ENCODE results near the gene SBSN. TPM values are rescaled to one million over a fixed set of nuclear protein-coding genes. Genes with fewer than 3 reads are reported as not detected.

Gene SBSN
- total RNA-seq, 1 donor from 2014 or later = not detected

DNA sequence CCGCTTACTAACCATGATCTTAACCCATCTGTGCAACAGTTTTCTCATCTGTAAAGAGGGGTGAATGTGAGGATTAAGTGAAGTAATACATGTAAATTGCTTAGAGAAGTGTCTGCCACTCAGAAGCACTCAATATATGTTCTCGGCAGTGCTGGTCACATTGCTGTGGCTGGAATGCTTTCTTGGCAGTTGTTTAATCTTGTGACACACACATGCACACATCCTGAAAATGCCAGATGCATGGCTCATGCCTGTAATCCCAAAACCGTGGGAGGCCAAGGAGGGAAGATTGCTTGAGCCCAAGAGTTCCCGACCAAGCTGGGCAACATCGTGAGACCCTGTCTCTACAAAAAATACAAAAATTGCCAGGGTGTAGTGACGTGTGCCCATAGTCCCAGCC is 9.8 kb downstream of the SBSN start:
- DNase-seq (ENCODE audit: low read depth) = peak; percentile 44
- TF ChIP-seq, protein P1, sequence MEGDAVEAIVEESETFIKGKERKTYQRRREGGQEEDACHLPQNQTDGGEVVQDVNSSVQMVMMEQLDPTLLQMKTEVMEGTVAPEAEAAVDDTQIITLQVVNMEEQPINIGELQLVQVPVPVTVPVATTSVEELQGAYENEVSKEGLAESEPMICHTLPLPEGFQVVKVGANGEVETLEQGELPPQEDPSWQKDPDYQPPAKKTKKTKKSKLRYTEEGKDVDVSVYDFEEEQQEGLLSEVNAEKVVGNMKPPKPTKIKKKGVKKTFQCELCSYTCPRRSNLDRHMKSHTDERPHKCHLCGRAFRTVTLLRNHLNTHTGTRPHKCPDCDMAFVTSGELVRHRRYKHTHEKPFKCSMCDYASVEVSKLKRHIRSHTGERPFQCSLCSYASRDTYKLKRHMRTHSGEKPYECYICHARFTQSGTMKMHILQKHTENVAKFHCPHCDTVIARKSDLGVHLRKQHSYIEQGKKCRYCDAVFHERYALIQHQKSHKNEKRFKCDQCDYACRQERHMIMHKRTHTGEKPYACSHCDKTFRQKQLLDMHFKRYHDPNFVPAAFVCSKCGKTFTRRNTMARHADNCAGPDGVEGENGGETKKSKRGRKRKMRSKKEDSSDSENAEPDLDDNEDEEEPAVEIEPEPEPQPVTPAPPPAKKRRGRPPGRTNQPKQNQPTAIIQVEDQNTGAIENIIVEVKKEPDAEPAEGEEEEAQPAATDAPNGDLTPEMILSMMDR (conservative IDR thresholded peaks at IDR 0.05; ENCODE audit: low read depth, low read length) = no peak
- no peak overlapping the region for H3K4me3 ChIP-seq (ENCODE audit: low read depth, low read length)

DNA sequence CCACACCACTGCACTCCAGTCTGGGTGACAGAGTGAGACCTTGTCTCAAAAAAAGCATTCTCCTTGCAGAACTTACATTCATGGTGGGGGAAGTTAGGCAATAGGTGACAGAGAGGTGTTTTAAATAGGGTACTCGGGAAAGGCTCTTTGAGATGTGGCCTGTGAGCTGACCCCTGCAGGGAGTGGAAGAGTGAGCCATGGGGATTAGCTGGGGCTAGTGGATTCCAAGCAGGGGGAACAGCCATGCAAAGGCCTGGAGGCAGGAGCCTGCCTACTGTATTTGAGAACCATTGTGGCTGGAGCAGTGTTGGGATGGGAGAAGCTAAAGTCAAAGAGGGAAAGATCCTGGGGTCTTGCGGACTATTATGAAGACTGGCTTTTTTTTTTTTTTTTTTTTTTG is 10.8 kb downstream of the SBSN start:
- DNase-seq (ENCODE audit: low read depth) = no peak

DNA sequence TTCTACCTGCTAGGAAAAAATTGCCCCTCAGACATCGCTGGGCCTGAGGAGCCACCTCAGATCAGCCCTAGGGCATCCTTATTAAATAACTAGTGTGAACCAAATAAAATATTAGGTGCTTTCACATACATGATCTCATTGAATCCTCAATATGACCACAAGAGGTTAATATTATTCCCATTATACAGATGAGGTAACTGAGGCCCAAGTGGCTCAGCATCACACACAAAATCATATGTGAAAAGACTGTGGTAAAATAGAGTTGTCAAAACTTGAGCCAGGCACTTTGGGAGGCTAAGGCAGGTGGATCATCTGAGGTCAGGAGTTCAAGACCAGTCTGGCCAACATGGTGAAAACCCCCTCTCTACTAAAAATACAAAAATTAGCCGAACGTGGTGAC is 11.8 kb downstream of the SBSN start:
- DNase-seq (ENCODE audit: low read depth) = no peak
- H3K4me3 ChIP-seq (ENCODE audit: low read depth, low read length) = no peak overlapping the region
- TF ChIP-seq, protein P1 (conservative IDR thresholded peaks at IDR 0.05; ENCODE audit: low read depth, low read length) = no peak

More for the DNA sequence above, 10.8 kb downstream of the SBSN start:
- no peak overlapping the region for H3K4me3 ChIP-seq (ENCODE audit: low read depth, low read length)
- TF ChIP-seq, protein P1 (conservative IDR thresholded peaks at IDR 0.05; ENCODE audit: low read depth, low read length) = no peak

DNA sequence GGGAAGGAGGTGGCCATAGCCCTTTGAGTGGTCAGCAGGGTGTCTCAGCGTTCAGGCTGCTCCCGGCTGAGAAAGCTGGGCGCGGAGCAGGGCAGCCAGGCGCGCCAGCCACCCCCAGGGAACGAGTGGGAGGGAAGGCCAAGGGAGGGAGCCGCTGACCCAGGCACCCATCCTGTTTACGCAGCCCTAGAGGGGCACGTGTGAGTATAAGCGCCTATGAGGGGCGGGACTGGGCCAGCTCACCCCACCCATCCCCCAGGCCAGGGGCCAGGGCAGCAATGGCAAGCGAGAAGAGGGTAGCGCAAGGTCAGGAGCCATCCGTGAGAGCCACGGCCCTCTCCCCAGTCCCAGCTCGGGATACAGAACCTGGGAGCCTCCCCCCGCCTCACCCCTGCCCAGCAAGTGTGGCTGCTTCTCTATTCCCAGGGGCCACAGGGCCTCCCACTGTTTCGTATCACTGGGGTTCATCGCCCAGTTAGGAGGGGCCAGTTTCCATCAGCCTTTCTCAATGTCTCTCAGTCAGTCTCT is 13.8 kb downstream of the SBSN start:
- DNase-seq (ENCODE audit: low read depth) = no peak
- TF ChIP-seq, protein P1 (conservative IDR thresholded peaks at IDR 0.05; ENCODE audit: low read depth, low read length) = no peak

DNA sequence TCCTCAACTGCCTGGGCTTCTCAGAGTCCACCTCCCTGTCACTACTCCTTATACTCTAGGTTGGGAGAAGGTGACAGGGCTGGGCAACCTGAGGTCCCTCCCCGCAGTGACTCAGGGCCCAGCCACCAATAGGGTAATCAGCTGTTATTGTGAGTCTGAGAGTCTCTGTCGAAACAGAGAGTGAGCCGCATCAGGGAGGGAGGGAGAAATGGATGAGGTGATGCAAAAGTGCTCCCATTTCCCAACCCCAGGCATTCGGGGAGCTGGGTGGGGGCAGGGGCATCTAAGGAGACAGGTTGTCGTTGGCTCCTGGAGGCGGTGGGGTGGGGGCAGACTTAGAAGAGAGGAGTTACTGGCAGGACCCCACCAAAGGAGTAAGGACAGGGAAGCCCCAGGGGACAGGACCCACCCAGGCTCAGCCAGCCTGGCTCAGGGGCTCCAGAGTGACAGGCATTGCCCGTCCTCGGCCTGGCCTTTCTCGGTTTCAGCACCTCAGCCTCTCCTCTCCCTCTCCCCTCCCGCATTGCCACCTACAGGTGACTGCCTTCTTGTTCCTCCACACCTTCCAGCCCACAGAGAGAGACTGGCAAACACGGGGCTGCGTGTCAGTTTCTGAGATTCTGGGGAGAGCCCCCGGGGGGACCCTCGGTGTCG is 14.4 kb downstream of the SBSN start, which contains the start of gene DMKN:
DMKN (minus strand) TSS at position 22 of the 654 bp plus-strand sequence. CDS start 174 bp downstream, outside the sequence.
- DNase-seq (ENCODE audit: low read depth) = no peak
- no peak within 1 kb of the TSS for H3K4me3 ChIP-seq (ENCODE audit: low read depth, low read length)
- TF ChIP-seq, protein P1 (conservative IDR thresholded peaks at IDR 0.05; ENCODE audit: low read depth, low read length) = peak; percentile 32

More for the DNA sequence above, 13.8 kb downstream of the SBSN start:
- no peak overlapping the region for H3K4me3 ChIP-seq (ENCODE audit: low read depth, low read length)

DNA sequence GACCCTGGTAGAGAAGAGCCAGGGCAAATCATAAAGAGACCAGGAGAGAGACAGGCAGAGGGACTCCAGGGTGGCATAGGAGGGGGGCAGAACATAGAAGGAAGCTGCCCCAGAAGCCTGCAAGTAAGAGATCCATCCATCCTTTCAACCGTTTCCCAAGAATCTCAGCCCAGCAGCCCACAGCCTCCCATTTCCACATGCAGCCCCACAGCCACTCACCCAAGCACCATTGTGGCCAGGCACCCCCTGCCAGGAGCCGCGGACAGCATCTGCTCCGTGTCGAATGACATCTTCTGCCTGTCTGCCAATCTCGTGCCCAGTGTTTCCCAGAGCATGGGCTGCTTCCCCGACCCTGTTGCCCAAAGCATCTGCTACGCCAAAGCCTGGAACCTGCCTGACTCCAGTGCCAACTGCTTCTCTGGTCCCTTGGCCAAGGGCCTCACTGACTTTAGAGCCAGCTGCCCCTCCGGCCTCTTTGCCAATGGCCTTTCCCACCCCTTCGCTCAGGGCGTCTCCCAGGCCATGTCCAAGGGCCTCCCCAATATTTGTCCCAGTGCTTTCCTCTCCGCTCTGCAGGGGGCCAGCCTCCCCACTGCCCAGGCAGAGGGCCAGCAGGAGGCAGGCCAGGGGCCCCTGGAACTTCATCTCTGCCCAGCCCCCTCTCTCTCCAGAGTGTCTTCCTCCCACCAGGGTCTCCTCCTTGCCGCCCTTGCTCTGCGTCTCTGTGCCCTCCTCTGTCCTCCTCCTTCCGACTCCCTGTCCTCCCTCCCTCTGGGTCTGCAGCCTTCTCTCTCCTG is 15.1 kb downstream of the SBSN start:
- TF ChIP-seq, protein P1 (conservative IDR thresholded peaks at IDR 0.05; ENCODE audit: low read depth, low read length) = no peak
- DNase-seq (ENCODE audit: low read depth) = no peak
- no peak overlapping the region for H3K4me3 ChIP-seq (ENCODE audit: low read depth, low read length)
